GM18951 (cell line): ENCODE data around the gene RHOT1.
"Not testable (repeated sequence)": the region's sequence is repeated elsewhere in the genome, so short reads cannot be mapped to it uniquely, and the experiment has no call there.

Experiments used
- POLR2A ChIP-seq: IDR thresholded peaks from 4 replicates; pipeline ENCODE4 v1.6.1; 2011; ENCODE audit warnings: mild to moderate bottlenecking; ENCODE audit not compliant: insufficient read length, insufficient read depth; ENCODE audit errors: extremely low read depth
- in situ Hi-C: fragments of 300-500 bp; cut with MboI; formaldehyde crosslinking; loops from one replicate; pipeline ENCODE4 v1.12.0; 2022; ENCODE audit warnings: low sequenced_read_pairs, mixed read lengths, inconsistent platforms; ENCODE audit not compliant: unreplicated experiment

Gene RHOT1

GRCh38 chr17:32136856-32137255, 5.4 kb upstream of the RHOT1 start:
- in situ Hi-C loops: no loop called here
- TF ChIP-seq POLR2A: no peak

- in situ Hi-C loops: not testable (repeated sequence)
Observed at GRCh38 chr17:32139504-32139903, 2.8 kb upstream of the RHOT1 start.

GRCh38 chr17:32141258-32141657, 1.0 kb upstream of the RHOT1 start:
- in situ Hi-C loops: no loop called here
- TF ChIP-seq POLR2A: no peak

- TF ChIP-seq POLR2A: no peak
- in situ Hi-C loops: no loop called here
Observed at GRCh38 chr17:32141679-32142037, 644 bp upstream of the RHOT1 start.

GRCh38 chr17:32142857-32143526, 690 bp downstream of the RHOT1 start:
- no peak for TF ChIP-seq POLR2A
- in situ Hi-C loops: no loop called here

- in situ Hi-C loops: no loop called here
- TF ChIP-seq POLR2A: no peak
Observed at GRCh38 chr17:32143527-32143870, 1.2 kb downstream of the RHOT1 start.

- in situ Hi-C loops: not testable (repeated sequence)
Observed at GRCh38 chr17:32144442-32144841, 2.1 kb downstream of the RHOT1 start.

- TF ChIP-seq POLR2A: no peak
- in situ Hi-C loops: no loop called here
Observed at GRCh38 chr17:32148351-32148750, 6.0 kb downstream of the RHOT1 start.

- in situ Hi-C loops: no loop called here
- TF ChIP-seq POLR2A: no peak
Observed at GRCh38 chr17:32150358-32150757, 8.1 kb downstream of the RHOT1 start.

GRCh38 chr17:32152130-32152529, 9.8 kb downstream of the RHOT1 start:
- in situ Hi-C loops: no loop called here

GRCh38 chr17:32155896-32156295, 13.6 kb downstream of the RHOT1 start:
- TF ChIP-seq POLR2A: no peak
- in situ Hi-C loops: no loop called here

More at GRCh38 chr17:32152130-32152529, 9.8 kb downstream of the RHOT1 start:
- TF ChIP-seq POLR2A: no peak

- no peak for TF ChIP-seq POLR2A
- in situ Hi-C loops: no loop called here
Observed at GRCh38 chr17:32156656-32157055, 14.4 kb downstream of the RHOT1 start.

GRCh38 chr17:32157225-32157624, 14.9 kb downstream of the RHOT1 start:
- no peak for TF ChIP-seq POLR2A

GRCh38 chr17:32158870-32159585, 16.7 kb downstream of the RHOT1 start:
- in situ Hi-C loops: no loop called here

More at GRCh38 chr17:32157225-32157624, 14.9 kb downstream of the RHOT1 start:
- in situ Hi-C loops: no loop called here

GRCh38 chr17:32159586-32160438, 17.5 kb downstream of the RHOT1 start:
- TF ChIP-seq POLR2A: no peak
- in situ Hi-C loops: no loop called here

More at GRCh38 chr17:32158870-32159585, 16.7 kb downstream of the RHOT1 start:
- no peak for TF ChIP-seq POLR2A
